Psoas muscle (tissue), 8 donors: ENCODE measurements around the gene POLR2L. TPM values are rescaled to one million over a fixed set of nuclear protein-coding genes. Genes with fewer than 3 reads are reported as not detected.

Source experiments
- ATAC-seq, 4 donors: fragments of 200-7000 bp; cut with Tn5 transposase; one replicate each; pipeline ENCODE4 v1.9.1; 2020; ENCODE audit warnings: moderate library complexity in 3 of 4, mild to moderate bottlenecking in 2 of 4
- DNase-seq, 2 donors: peaks; one replicate each; pipeline ENCODE4 v3.0.0-alpha.2; 2020
- H3K27ac ChIP-seq: fragments of 200-600 bp; one replicate; pipeline ENCODE4 v1.8.0; 2022
- H3K27me3 ChIP-seq, 3 donors: fragments of 200-600 bp in 1 of 3; one replicate each; pipeline versions ENCODE4 v1.6.1 to v1.8.0; 2013 to 2022; ENCODE audit warnings: low read length in 2 of 3, mild to moderate bottlenecking in 2 of 3, moderate library complexity in 1 of 3; ENCODE audit not compliant: insufficient read depth in 3 of 3
- H3K36me3 ChIP-seq, 2 donors: fragments of 200-600 bp in 1 of 2; one replicate each; pipeline versions ENCODE4 v1.6.1 to v1.8.0; 2013 to 2022; ENCODE audit warnings: low read depth in 1 of 2, mild to moderate bottlenecking in 1 of 2, moderate library complexity in 1 of 2; ENCODE audit not compliant: insufficient read depth in 1 of 2
- H3K4me1 ChIP-seq: fragments of 200-600 bp; one replicate; pipeline ENCODE4 v1.8.0; 2022
- H3K4me3 ChIP-seq: fragments of 200-600 bp; one replicate; pipeline ENCODE4 v1.8.0; 2022; ENCODE audit warnings: mild to moderate bottlenecking
- H3K9me3 ChIP-seq: fragments of 200-600 bp; one replicate; pipeline ENCODE4 v1.8.0; 2022
- CTCF ChIP-seq: fragments of 200-600 bp; IDR thresholded peaks from one replicate; pipeline ENCODE4 v1.8.0; 2022; ENCODE audit warnings: antibody characterized with exemption
- WGBS, 3 donors: extraction: QIAGEN DNeasy Blood & Tissue Kit; methylation state at CpG; one replicate each; pipeline versions ENCODE4 v1.1.6 to v1.1.7; 2013; 5-methylcytosine and 5-hydroxymethylcytosine counted together
- intact Hi-C, 2 donors: fragments of 100-400 bp; cut with DNase I; formaldehyde crosslinking; loops; one replicate each; pipeline versions ENCODE4 v1.11.0 to v1.14.2; 2022
- polyA plus RNA-seq, 3 donors: library from polyadenylated mRNA; stranded (reverse); fragments of 200-250 nt; gene quantifications; one replicate each; pipeline ENCODE4 v1.2.3, GENCODE V29; 2013
- total RNA-seq, 4 donors: library from RNA; stranded (reverse); fragmentation: NEBNext Ultra II Directional in 2 of 4; extraction: Animal tissue kit (Norgen Biotek cat#: 25700) in 2 of 4; gene quantifications; one replicate each; pipeline versions ENCODE4 v1.2.1 to v1.2.4, GENCODE V29; 2021 to 2023
- donor health status: healthy with polysubstance abuse.
- donor health status: DM: no; HTN: no; CAD: no; lungs with moderate emphysema.
- donor health status: Bipolar disorder and iron deficiency.
- donor health status: healthy.
- donor health status: DM: yes; HTN: yes; CAD: no.
- donor health status: DM: no; HTN: no; CAD: no.
- donor health status: DM: no; HTN: no; CAD: no.
- donor health status: DM: yes; HTN: yes; CAD: no.

Gene POLR2L
- total and polyA plus RNA-seq, 7 donors, result 113 to 205 (median 176) TPM

GRCh38 chr11:821512-822371 is 20.6 kb downstream of the POLR2L start:
- no peak for TF ChIP-seq CTCF
- H3K36me3 ChIP-seq, result peaks cover 0 to 43% of the 10 kb centered on the region in 2 donors
- H3K27ac ChIP-seq, result peak overlapping the region; percentile 96
- intact Hi-C loops, result no loop called here
- peak overlapping the region; percentile 88 for H3K4me3 ChIP-seq
- H3K4me1 ChIP-seq, result peaks cover 37% of the 10 kb centered on the region
- peaks cover 0 to 12% (median 0%) of the 10 kb centered on the region in 3 donors for H3K27me3 ChIP-seq
- DNase-seq, result peak; percentile 57 to 78
- 31 to 46% (median 38%) methylated on average over 20 to 22 of the region's 22 CpGs for WGBS, 3 donors
- no peak for ATAC-seq
- no peaks in the 10 kb centered on the region for H3K9me3 ChIP-seq

GRCh38 chr11:820655-821511 is 21.4 kb downstream of the POLR2L start:
- Histone ChIP-seq H3K4me1 (peaks cover 37% of the 10 kb centered on the region), H3K27ac (peak overlapping the region; percentile 96), H3K4me3 (peak overlapping the region; percentile 88), H3K27me3 (peaks cover 0 to 7% (median 0%) of the 10 kb centered on the region in 3 donors), H3K36me3 (peaks cover 0 to 43% of the 10 kb centered on the region in 2 donors), H3K9me3 (no peaks in the 10 kb centered on the region)
- 17 to 33% (median 22%) methylated on average over 11 of the region's 11 CpGs for WGBS, 3 donors
- no peak for TF ChIP-seq CTCF
- ATAC-seq (peak; percentile 72 to 78 (median 76)), DNase-seq (peak; percentile 90 to 95)
- intact Hi-C loops, result no loop called here

GRCh38 chr11:819943-820649 is 22.2 kb downstream of the POLR2L start:
- no peak for TF ChIP-seq CTCF
- H3K27me3 ChIP-seq, result peaks cover 0 to under 1% (median 0%) of the 10 kb centered on the region in 3 donors
- intact Hi-C loops, result no loop called here

GRCh38 chr11:819129-819931 is 23.0 kb downstream of the POLR2L start:
- DNase-seq (peak; percentile 95 to 96), ATAC-seq (peak; percentile 75 to 79 (median 77))
- H3K9me3 ChIP-seq, result no peaks in the 10 kb centered on the region
- peak overlapping the region; percentile 88 for H3K4me3 ChIP-seq
- TF ChIP-seq CTCF, result peak; percentile 15
- H3K4me1 ChIP-seq, result peaks cover 37% of the 10 kb centered on the region
- intact Hi-C loops, result no loop called here
- no peaks in the 10 kb centered on the region for H3K27me3 ChIP-seq
- WGBS, 3 donors, result 0 to 2% (median 0%) methylated on average over 62 to 96 of the region's 96 CpGs
- peak overlapping the region; percentile 96 for H3K27ac ChIP-seq
- H3K36me3 ChIP-seq, result peaks cover 0 to 40% of the 10 kb centered on the region in 2 donors

More at GRCh38 chr11:819943-820649, 22.2 kb downstream of the POLR2L start:
- Histone ChIP-seq H3K4me3 (peak overlapping the region; percentile 88), H3K36me3 (peaks cover 0 to 40% of the 10 kb centered on the region in 2 donors), H3K9me3 (no peaks in the 10 kb centered on the region), H3K4me1 (peaks cover 37% of the 10 kb centered on the region), H3K27ac (peak overlapping the region; percentile 96)
- ATAC-seq (peak; percentile 49 to 67 (median 60)), DNase-seq (peak; percentile 88 to 93)
- 1 to 3% (median 1%) methylated on average over 46 to 47 of the region's 47 CpGs for WGBS, 3 donors
